Measurements from ENCODE around the gene LIFR. TPM values are rescaled to one million over a fixed set of nuclear protein-coding genes. Genes with fewer than 3 reads are reported as not detected.

The LIFR gene, protein sequence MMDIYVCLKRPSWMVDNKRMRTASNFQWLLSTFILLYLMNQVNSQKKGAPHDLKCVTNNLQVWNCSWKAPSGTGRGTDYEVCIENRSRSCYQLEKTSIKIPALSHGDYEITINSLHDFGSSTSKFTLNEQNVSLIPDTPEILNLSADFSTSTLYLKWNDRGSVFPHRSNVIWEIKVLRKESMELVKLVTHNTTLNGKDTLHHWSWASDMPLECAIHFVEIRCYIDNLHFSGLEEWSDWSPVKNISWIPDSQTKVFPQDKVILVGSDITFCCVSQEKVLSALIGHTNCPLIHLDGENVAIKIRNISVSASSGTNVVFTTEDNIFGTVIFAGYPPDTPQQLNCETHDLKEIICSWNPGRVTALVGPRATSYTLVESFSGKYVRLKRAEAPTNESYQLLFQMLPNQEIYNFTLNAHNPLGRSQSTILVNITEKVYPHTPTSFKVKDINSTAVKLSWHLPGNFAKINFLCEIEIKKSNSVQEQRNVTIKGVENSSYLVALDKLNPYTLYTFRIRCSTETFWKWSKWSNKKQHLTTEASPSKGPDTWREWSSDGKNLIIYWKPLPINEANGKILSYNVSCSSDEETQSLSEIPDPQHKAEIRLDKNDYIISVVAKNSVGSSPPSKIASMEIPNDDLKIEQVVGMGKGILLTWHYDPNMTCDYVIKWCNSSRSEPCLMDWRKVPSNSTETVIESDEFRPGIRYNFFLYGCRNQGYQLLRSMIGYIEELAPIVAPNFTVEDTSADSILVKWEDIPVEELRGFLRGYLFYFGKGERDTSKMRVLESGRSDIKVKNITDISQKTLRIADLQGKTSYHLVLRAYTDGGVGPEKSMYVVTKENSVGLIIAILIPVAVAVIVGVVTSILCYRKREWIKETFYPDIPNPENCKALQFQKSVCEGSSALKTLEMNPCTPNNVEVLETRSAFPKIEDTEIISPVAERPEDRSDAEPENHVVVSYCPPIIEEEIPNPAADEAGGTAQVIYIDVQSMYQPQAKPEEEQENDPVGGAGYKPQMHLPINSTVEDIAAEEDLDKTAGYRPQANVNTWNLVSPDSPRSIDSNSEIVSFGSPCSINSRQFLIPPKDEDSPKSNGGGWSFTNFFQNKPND
- total RNA-seq = 10 to 100 TPM; 18.7 to 71.4 (median 31.3) TPM

DNA sequence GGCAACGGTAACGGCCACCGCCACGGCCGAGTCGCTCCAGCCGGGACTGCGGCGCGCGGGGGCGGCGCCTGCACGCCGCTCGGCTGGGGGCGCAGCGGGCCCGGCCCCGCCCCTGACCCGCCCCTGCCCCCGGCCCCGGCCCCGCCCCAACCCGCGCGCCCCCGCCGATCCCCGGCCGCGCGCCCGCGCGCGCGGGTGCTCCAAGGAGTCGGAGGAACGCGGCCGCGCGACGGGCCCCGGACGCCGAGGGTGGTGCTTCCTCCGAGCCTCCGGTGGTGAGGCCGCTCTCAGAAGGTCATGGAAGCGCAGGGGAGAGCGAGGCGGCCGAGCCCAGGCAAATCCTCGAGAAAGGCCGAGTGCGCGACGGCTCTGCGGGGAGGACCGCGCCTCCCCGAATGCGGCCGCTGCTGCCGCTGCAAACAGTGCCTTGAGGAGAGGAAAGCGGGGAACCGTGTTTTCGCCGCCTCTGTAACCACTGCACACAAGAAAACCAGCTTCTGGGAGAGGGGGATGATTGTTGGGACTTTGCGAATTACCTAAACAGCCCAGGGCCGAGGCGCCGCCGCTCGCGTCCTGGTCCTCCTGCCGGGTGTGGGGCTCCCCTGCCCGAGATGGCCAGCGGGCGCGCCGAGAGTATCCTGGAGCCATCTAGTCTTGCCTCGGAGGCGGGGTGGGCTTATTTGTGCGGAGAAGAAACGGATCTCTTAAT is at the start of gene LIFR:
LIFR (minus strand) TSS at position 48 of the 709 bp plus-strand sequence. CDS start 25,999 bp downstream, outside the sequence.
- peak within 1 kb of the TSS; percentile 93 for H3K4me3 ChIP-seq
- TF ChIP-seq EP300 (IDR thresholded peaks at IDR 0.05) = no peak
- TF ChIP-seq POLR2AphosphoS5 (IDR thresholded peaks at IDR 0.05) = peak in 2 of 3 donors; percentile 17 to 62
- no peaks in the 10 kb centered on the region for H3K9me3 ChIP-seq
- H3K27ac ChIP-seq = peak within 1 kb of the TSS; percentile 91
- H3K27me3 ChIP-seq = peaks cover 4% of the 10 kb centered on the region
- no peaks in the 10 kb centered on the region for H3K36me3 ChIP-seq
- peak; percentile 86 to 87 for DNase-seq (ENCODE audit: low spot score in 2 of 2)
- peaks cover 20% of the 10 kb centered on the region for H3K4me1 ChIP-seq
- 0% methylated on average over 17 of the region's 88 CpGs for WGBS

DNA sequence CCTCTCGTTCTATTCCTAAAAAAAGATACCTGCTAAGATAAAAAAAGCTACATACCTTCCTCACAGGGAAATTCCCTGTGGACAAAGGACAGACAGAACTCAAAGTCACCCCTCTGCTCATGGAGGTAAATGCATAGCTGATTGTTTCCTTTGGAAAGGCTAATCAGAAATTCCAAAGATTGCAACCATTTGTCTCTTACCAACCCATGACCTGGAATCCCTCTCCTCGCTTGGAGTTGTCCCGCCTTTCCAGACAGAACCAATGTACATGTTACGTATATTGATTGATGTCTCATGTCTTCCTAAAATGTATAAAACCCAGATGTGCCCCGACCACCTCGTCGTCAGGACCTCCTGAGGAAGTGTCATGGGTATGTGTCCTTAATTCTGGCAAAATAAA is 49.2 kb upstream of the LIFR start:
- no peak for TF ChIP-seq EP300 (IDR thresholded peaks at IDR 0.05)
- TF ChIP-seq, protein P1, sequence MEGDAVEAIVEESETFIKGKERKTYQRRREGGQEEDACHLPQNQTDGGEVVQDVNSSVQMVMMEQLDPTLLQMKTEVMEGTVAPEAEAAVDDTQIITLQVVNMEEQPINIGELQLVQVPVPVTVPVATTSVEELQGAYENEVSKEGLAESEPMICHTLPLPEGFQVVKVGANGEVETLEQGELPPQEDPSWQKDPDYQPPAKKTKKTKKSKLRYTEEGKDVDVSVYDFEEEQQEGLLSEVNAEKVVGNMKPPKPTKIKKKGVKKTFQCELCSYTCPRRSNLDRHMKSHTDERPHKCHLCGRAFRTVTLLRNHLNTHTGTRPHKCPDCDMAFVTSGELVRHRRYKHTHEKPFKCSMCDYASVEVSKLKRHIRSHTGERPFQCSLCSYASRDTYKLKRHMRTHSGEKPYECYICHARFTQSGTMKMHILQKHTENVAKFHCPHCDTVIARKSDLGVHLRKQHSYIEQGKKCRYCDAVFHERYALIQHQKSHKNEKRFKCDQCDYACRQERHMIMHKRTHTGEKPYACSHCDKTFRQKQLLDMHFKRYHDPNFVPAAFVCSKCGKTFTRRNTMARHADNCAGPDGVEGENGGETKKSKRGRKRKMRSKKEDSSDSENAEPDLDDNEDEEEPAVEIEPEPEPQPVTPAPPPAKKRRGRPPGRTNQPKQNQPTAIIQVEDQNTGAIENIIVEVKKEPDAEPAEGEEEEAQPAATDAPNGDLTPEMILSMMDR (IDR thresholded peaks at IDR 0.05) = no peak
- no peak for TF ChIP-seq POLR2A (IDR thresholded peaks at IDR 0.05)
- TF ChIP-seq POLR2AphosphoS5 (IDR thresholded peaks at IDR 0.05) = no peak
- Histone ChIP-seq H3K9me3 (no peaks in the 10 kb centered on the region), H3K27me3 (no peaks in the 10 kb centered on the region), H3K27ac (no peak overlapping the region), H3K4me1 (peaks cover 7% of the 10 kb centered on the region), H3K36me3 (no peaks in the 10 kb centered on the region), H3K4me3 (no peak overlapping the region)
- no peak for DNase-seq (ENCODE audit: low spot score in 2 of 2)
- WGBS = 89% methylated on average over 7 of the region's 7 CpGs

DNA sequence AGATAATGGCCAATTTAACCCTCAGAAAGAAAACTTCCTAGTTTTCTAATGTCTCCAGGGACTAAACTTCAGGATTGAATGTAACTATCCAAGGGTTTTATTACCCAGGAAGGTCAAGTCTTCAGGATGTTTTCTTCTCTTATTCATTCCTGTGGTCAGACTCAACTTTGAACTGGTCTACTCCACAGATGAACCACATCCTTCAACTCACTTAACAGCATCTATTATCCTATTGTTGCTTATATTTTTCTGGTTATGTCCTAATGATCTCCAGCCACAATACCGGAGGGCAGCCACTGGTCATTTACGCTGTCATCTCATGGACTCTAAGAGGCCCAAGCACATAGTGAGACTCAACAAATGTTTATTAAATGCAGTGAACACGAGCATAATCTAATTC is 47.2 kb upstream of the LIFR start:
- no peak overlapping the region for H3K4me3 ChIP-seq
- no peak for DNase-seq (ENCODE audit: low spot score in 2 of 2)
- TF ChIP-seq, protein P1 (IDR thresholded peaks at IDR 0.05) = no peak
- TF ChIP-seq POLR2AphosphoS5 (IDR thresholded peaks at IDR 0.05) (no peak), EP300 (IDR thresholded peaks at IDR 0.05) (no peak), POLR2A (IDR thresholded peaks at IDR 0.05) (no peak)
- H3K9me3 ChIP-seq = no peaks in the 10 kb centered on the region
- WGBS = 94% methylated on average over 3 of the region's 3 CpGs
- H3K4me1 ChIP-seq = peaks cover 9% of the 10 kb centered on the region
- no peak overlapping the region for H3K27ac ChIP-seq
- no peaks in the 10 kb centered on the region for H3K27me3 ChIP-seq
- no peaks in the 10 kb centered on the region for H3K36me3 ChIP-seq

GRCh38 chr5:38602641-38603040 is 46.2 kb upstream of the LIFR start:
- DNase-seq (ENCODE audit: low spot score in 2 of 2) = no peak
- Histone ChIP-seq H3K27ac (no peak overlapping the region), H3K4me3 (no peak overlapping the region), H3K27me3 (no peaks in the 10 kb centered on the region), H3K4me1 (peaks cover 9% of the 10 kb centered on the region), H3K9me3 (no peaks in the 10 kb centered on the region), H3K36me3 (no peaks in the 10 kb centered on the region)
- TF ChIP-seq POLR2A (IDR thresholded peaks at IDR 0.05) (no peak), POLR2AphosphoS5 (IDR thresholded peaks at IDR 0.05) (no peak), EP300 (IDR thresholded peaks at IDR 0.05) (no peak)
- TF ChIP-seq, protein P1 (IDR thresholded peaks at IDR 0.05) = no peak
- 94% methylated on average over 5 of the region's 5 CpGs for WGBS

DNA sequence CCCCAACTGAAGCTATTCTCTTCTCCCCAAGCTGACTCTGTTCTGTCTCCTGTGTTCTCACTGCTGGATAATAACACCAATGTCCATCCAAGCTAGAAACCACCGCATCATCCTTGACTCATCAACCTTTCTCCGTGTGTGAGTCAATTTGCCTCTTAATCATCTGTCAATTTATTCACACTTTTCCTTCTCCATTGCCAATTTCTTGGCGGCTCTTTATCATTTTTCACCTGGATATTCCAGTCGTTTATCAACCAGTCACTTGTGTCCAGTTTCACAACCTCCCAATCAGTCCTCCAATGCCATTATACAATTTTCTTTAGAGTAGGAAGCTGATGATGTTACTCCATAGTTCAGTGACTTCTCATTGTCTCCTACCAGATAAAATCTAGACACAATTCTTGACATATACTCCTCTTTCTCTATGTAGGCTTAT is 45.4 kb upstream of the LIFR start:
- Histone ChIP-seq H3K27me3 (no peaks in the 10 kb centered on the region), H3K9me3 (no peaks in the 10 kb centered on the region), H3K36me3 (no peaks in the 10 kb centered on the region), H3K4me3 (no peak overlapping the region), H3K4me1 (peaks cover 9% of the 10 kb centered on the region), H3K27ac (no peak overlapping the region)
- TF ChIP-seq EP300 (IDR thresholded peaks at IDR 0.05) = no peak
- no peak for TF ChIP-seq POLR2AphosphoS5 (IDR thresholded peaks at IDR 0.05)
- no peak for TF ChIP-seq POLR2A (IDR thresholded peaks at IDR 0.05)
- TF ChIP-seq, protein P1 (IDR thresholded peaks at IDR 0.05) = no peak
- DNase-seq (ENCODE audit: low spot score in 2 of 2) = no peak
- whole genome bisulfite sequencing = 68% methylated on average over 4 of the region's 4 CpGs

All from suprapubic skin (tissue), 4 donors.